Activated naive CD4-positive, alpha-beta T cell treated with anti-CD3 and anti-CD28 coated beads for 36 hours (primary cell): ENCODE results near the gene PXMP4. TPM values are rescaled to one million over a fixed set of nuclear protein-coding genes. Genes with fewer than 3 reads are reported as not detected.

Experiments
- CTCF ChIA-PET: fragments of 350-600 bp; sonication (Branson Sonifier 250); formaldehyde crosslinking; loops from one replicate; lab custom pipeline; 2021; ENCODE audit warnings: antibody characterized with exemption; lab: Charles Lee
- DNase-seq: peaks from one replicate; pipeline ENCODE4 v3.0.0-alpha.2; 2020
- H3K27ac Mint-ChIP-seq: one replicate; pipeline ENCODE4 v1.8.0; 2021; ENCODE audit warnings: mild to moderate bottlenecking, mixed read lengths
- H3K27me3 Mint-ChIP-seq: one replicate; pipeline ENCODE4 v1.8.0; 2021; ENCODE audit warnings: low read depth, mixed read lengths
- H3K36me3 Mint-ChIP-seq: one replicate; pipeline ENCODE4 v1.8.0; 2021; ENCODE audit warnings: low read depth, mixed read lengths
- H3K4me1 Mint-ChIP-seq: one replicate; pipeline ENCODE4 v1.8.0; 2021; ENCODE audit warnings: low read depth, mixed read lengths
- H3K4me3 Mint-ChIP-seq: one replicate; pipeline ENCODE4 v1.8.0; 2021; ENCODE audit warnings: mild to moderate bottlenecking, moderate library complexity, mixed read lengths
- H3K9me3 Mint-ChIP-seq: one replicate; pipeline ENCODE4 v1.8.0; 2021; ENCODE audit warnings: mixed read lengths
- intact Hi-C: fragments of 100-400 bp; cut with micrococcal nuclease; formaldehyde crosslinking; loops from one replicate; pipeline ENCODE4 v1.15.1; 2023
- total RNA-seq, 2 experiments: library from RNA; stranded (reverse); gene quantifications; one replicate each; pipeline ENCODE4 v1.2.3, GENCODE V29; 2021

Gene PXMP4
- total RNA-seq, 2 experiments from 2014 or later, result 9.5 to 10.3 TPM

DNA sequence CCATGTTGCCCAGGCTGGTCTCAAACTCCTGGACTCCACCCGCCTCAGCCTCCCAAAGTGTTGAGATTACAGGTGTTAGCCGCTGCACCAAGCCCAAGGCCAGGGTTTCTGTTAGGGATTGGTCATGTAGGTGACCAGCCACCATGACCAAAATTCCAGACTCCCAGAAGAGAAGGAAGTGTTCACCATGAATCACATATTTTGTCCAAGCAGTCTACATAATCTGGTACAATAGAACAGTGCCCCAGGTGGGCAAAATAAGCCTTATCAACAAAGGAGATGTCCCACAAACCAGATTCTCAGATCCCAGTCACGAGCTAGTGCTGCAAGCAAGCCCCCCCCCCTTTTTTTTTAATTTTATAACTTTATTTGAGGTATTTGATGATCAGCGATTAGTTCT is 31.7 kb upstream of the PXMP4 start:
- no peaks in the 10 kb centered on the region for H3K27me3 Mint-ChIP-seq
- H3K4me3 Mint-ChIP-seq, result no peak overlapping the region
- no peak for DNase-seq
- peaks cover 25% of the 10 kb centered on the region for H3K36me3 Mint-ChIP-seq
- no peaks in the 10 kb centered on the region for H3K9me3 Mint-ChIP-seq
- H3K27ac Mint-ChIP-seq, result no peak overlapping the region
- intact Hi-C loops, result no loop called here
- peaks cover 5% of the 10 kb centered on the region for H3K4me1 Mint-ChIP-seq
- CTCF ChIA-PET, result interaction anchor here (0.8 kb wide), 1 partner anchor 20 kb away, joined by 4 read pairs; the partner anchor contains the start of gene ZNF341

DNA sequence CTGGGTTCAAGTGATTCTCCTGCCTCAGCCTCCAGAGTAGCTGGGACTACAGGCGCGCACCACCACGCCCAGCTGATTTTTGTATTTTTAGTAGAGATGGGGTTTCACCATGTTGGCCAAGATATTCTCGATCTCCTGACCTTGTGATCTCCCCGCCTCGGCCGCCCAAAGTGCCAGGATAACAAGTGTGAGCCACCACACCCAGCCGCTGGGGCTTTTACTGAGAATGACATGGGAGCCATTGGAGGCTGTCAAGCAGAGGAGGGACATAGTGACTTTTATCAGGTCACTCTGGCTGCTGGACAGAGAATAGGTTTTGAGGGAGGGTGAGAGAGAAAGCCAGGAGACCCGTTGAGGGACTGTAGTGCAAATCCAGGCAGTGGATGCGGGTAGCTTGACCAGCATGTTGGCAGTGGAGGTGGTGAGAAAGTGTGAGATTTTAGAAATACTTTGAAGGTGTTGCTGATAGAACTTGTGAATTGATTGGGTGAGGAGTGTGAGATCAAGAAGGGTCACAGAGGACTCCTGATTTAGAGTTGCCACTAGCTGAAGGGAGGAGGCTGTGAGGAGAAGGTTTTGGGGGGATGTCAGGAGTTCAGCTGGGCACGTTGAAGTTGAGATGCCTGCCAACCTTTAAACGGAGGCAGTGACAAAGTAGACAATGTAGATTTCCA is 26.4 kb upstream of the PXMP4 start:
- Mint-ChIP-seq H3K27me3 (no peaks in the 10 kb centered on the region), H3K36me3 (peaks cover 25% of the 10 kb centered on the region), H3K4me3 (no peak overlapping the region), H3K27ac (no peak overlapping the region), H3K9me3 (no peaks in the 10 kb centered on the region), H3K4me1 (no peaks in the 10 kb centered on the region)
- intact Hi-C loops, result no loop called here
- CTCF ChIA-PET, result no interaction called here
- DNase-seq, result no peak

DNA sequence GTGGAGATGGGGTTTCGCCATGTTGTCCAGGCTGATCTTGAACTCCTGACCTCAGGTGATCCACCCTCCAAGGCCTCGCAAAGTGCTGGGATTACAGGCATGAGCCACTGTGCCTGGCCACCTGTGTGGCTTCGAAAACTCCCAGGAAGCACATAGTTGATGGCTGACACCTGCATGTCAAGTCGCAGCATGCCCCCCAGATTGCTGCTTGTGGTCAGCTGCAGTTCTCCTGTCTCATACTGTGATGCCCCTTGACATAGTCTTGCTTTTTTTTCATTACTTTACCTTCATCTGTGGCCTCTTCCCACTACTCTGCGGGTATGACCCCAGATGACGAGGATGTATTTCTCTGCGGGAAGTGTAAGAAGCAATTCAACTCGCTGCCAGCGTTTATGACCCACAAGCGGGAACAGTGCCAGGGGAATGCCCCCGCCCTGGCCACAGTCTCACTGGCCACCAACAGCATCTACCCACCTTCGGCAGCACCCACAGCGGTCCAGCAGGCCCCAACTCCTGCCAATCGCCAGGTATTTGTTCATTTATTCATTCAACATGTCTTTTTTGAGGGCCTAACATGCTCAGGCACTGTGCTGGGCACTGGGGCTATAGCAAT is 24.8 kb upstream of the PXMP4 start:
- H3K36me3 Mint-ChIP-seq, result peaks cover 22% of the 10 kb centered on the region
- H3K4me3 Mint-ChIP-seq, result no peak overlapping the region
- no peaks in the 10 kb centered on the region for H3K9me3 Mint-ChIP-seq
- intact Hi-C loops, result no loop called here
- DNase-seq, result no peak
- CTCF ChIA-PET, result no interaction called here
- H3K4me1 Mint-ChIP-seq, result no peaks in the 10 kb centered on the region
- no peak overlapping the region for H3K27ac Mint-ChIP-seq
- no peaks in the 10 kb centered on the region for H3K27me3 Mint-ChIP-seq

DNA sequence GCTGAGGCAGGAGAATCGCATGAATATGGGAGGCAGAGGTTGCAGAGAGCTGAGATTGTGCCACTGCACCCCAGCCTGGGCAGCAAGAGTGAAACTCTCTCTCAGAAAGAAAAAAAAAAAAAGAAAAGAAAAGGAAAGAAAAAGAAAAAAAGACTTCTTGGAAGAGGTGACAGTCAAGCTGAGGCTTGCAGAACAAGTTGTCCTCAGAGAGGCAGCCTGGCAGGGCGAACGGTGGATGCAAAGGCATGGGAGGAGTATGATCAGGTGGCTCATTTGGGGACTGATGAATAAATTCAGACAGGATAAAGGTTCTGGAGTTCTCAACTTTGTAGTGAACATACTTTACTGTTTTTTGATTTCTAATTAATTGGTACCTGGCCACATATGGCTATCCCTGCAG is 24.1 kb upstream of the PXMP4 start:
- Mint-ChIP-seq H3K4me3 (no peak overlapping the region), H3K9me3 (no peaks in the 10 kb centered on the region), H3K27me3 (no peaks in the 10 kb centered on the region), H3K27ac (no peak overlapping the region), H3K36me3 (peaks cover 22% of the 10 kb centered on the region), H3K4me1 (no peaks in the 10 kb centered on the region)
- intact Hi-C loops, result no loop called here
- no peak for DNase-seq
- CTCF ChIA-PET, result no interaction called here

DNA sequence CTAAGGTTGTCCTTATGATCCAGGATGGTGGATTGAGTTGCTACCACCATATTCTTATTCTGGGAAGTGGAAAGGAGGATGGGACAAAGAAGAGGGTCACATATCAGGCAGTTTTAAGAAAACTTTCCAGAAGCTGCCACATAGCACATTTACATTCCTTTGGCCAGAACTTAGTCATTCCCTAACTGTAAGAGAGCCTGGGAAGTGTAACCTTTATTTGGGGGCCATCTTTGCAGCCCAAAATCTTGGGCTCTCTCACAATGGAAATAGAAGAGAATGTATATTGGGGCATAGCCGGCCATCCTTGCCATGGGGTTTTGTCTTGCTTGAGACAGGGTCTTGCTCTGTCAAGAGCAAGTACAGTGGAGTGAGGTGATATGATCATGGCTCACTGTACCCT is 20.1 kb upstream of the PXMP4 start:
- DNase-seq, result no peak
- Mint-ChIP-seq H3K27me3 (no peaks in the 10 kb centered on the region), H3K4me3 (no peak overlapping the region), H3K27ac (no peak overlapping the region), H3K36me3 (peaks cover 22% of the 10 kb centered on the region), H3K9me3 (peaks cover 9% of the 10 kb centered on the region), H3K4me1 (no peaks in the 10 kb centered on the region)
- intact Hi-C loops, result no loop called here
- CTCF ChIA-PET, result no interaction called here

DNA sequence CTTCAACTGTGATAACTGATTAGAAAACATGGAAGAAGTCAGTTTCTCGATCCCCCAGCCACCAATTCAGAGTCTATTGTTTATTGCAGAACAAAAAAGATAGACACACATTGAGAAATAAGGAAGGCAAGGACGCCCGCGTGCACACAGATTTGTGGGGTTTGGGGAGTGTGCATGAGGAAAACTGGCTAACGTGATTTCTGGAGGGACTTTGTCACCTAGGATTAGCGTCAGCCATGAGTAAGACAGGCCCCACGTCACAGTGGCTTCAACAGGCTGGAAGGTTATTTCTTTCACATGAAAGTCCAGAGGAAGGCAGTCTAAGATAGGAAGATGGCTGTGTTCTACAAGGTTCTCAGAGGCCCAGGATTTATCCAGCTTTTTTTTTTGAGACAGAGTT is 19.4 kb upstream of the PXMP4 start:
- Mint-ChIP-seq H3K4me1 (no peaks in the 10 kb centered on the region), H3K4me3 (no peak overlapping the region), H3K27me3 (no peaks in the 10 kb centered on the region), H3K27ac (no peak overlapping the region), H3K36me3 (peaks cover 18% of the 10 kb centered on the region), H3K9me3 (peaks cover 9% of the 10 kb centered on the region)
- no peak for DNase-seq
- intact Hi-C loops, result no loop called here
- CTCF ChIA-PET, result no interaction called here

DNA sequence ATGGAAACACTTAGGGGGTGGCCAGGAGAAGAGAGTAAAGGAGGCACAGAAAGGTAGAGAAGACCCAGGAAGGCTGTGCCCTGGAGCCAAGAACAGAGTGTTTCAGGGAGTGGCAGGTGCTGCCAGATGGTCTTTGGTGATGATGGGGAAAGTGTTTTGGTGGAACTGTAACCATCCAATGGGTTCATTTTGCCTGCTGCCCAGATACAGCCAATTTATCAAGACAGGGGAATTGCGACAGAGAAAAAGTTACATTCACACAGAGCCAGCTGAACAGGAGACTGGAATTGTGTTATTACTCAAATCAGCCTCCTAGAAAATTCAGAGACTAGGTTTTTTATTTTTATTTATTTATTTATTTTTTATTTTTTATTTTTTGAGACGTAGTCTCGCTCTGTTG is 16.9 kb upstream of the PXMP4 start:
- CTCF ChIA-PET, result interaction anchor here (0.6 kb wide), 1 partner anchor 14 kb away, joined by 4 read pairs; no protein-coding TSS in a partner anchor
- Mint-ChIP-seq H3K9me3 (peaks cover 9% of the 10 kb centered on the region), H3K4me3 (no peak overlapping the region), H3K4me1 (peaks cover 14% of the 10 kb centered on the region), H3K27me3 (no peaks in the 10 kb centered on the region), H3K36me3 (peaks cover 18% of the 10 kb centered on the region), H3K27ac (no peak overlapping the region)
- intact Hi-C loops, result no loop called here
- DNase-seq, result no peak

DNA sequence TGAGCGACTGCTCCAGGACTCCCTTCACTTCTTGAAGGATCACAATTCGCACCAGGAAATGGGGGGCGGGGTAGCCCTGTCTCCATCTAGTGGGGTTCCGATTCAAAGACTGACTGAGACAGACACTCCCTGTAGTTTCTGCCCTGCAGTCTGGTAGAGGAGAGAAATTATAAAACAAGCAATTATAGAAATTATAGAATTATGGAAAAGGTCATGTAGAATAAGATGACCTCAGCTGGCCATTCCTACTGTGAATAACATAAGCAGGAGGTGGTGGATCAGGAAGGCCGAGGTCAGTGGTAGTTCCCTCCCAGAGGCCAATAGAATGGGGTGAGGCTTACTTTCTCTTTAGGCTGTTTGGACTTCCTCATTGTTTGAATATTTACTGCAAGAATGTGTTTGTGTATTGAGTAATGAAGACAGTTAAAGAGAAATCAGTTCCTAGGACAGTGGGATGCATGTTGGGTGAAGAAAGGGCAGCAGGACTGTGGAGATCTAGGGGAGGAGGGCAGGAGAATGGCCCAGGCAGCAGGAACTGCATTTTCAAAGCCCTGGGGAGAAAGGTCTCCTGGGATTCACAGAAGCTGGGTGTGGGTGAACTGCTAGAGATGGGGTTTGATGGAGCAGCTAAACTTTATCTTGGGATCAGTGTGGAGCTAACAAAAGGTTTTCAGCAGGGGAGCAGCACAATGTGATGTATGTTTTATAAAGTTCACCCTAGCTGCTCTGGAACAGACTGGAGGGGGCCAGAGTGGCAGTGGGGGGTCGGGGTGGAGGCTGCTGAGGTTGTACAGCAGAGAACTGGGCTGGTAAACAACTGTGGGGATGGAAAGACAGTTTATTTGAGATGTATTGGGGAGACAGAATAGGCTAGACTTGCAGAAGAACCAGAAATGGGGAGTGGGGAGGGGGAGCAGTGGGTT is 13.8 kb upstream of the PXMP4 start:
- Mint-ChIP-seq H3K27me3 (no peaks in the 10 kb centered on the region), H3K4me3 (peak overlapping the region; percentile 25), H3K36me3 (peaks cover 16% of the 10 kb centered on the region), H3K9me3 (peaks cover 9% of the 10 kb centered on the region), H3K4me1 (peaks cover 18% of the 10 kb centered on the region), H3K27ac (no peak overlapping the region)
- DNase-seq, result no peak
- intact Hi-C loops, result loop anchor here (1.0 to 5.0 kb wide), 2 partner anchors 43 to 292 kb away; partner anchors contain the start of gene SNTA1
- CTCF ChIA-PET, result interaction anchor here (1.9 kb wide), 1 partner anchor 67 kb away, joined by 14 read pairs; the partner anchor contains the start of gene ACTL10

DNA sequence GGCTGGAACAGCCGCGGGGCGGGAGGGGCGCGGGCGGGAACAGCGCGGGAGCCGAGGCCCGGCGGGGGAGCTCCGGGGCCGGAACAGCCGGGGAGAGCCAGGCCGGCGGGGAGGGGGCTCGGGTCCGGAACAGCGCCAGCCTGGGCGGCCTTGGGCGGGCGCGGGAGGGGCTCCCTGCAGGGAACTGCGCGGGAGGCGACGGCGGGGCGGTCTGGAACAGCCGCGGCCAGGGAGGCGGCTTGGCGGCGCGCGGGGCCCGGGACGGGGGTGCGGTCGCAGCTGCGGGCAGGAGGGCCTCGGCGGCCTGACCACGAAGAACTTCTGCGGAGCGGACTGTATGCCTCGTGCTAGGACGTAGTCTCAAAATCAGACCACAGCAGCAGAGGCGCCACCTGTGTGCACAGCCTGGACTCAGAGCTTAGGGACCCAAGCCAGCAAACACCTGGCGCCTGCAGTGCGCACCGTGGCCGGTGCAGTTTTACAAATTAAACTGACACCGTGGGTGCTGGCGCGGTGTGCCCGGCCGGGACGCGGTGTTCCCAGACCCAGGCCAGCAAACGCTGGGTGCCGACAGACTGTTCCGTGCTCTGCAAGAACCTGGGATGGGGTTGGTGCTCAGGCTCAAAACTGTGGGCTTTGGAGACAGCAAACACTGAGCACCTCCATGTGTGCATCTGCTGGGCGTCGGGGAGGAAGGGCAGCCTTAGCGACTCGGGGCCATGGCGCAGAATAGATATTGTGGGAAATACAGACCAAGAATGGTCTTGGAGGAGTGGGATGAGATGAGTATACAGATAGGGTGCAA is 12.3 kb upstream of the PXMP4 start:
- H3K36me3 Mint-ChIP-seq, result peaks cover 14% of the 10 kb centered on the region
- CTCF ChIA-PET, result interaction anchor here (0.6 to 1.9 kb wide), 12 partner anchors 9 to 1877 kb away, joined by 3 to 14 read pairs (median 4); partner anchors contain the start of genes ACTL10, CBFA2T2 and PXMP4
- intact Hi-C loops, result loop anchor here (1.0 to 5.0 kb wide), 3 partner anchors 46 to 290 kb away; partner anchors contain the start of genes CHMP4B, E2F1 and SNTA1
- peaks cover 9% of the 10 kb centered on the region for H3K9me3 Mint-ChIP-seq
- H3K27ac Mint-ChIP-seq, result peak overlapping the region; percentile 18
- H3K27me3 Mint-ChIP-seq, result no peaks in the 10 kb centered on the region
- peaks cover 18% of the 10 kb centered on the region for H3K4me1 Mint-ChIP-seq
- peak overlapping the region; percentile 76 for H3K4me3 Mint-ChIP-seq
- peak; percentile 65 for DNase-seq

DNA sequence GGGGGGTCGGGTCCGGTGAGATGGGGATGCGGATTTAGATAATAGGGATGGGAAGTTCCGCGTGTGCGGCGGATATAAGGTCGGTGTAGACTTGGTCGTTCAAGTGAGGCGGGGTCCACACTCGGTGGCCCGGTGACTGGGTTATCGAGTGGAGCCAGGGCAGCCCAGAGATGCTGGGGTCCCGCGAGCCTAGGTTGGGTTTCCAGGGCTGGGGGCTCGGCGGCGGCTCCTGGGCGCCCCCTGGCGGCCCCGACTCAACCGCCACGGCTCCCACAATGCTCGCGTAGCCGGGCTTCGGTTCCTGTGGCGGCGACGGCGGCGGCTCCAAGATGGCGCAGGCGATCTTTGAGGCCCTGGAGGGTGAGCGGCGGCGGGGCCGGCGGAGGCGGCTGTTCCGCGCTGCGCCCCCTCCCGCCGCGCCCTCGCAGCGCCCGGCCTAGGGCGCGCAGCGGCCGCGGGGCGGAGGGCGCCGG is 11.6 kb upstream of the PXMP4 start, which contains the start of gene ZNF341:
ZNF341 (plus strand) TSS at position 304 of the 473 bp plus-strand sequence; CDS start at position 330, 26 bp downstream.
- intact Hi-C loops, result loop anchor here (1.0 to 5.0 kb wide), 7 partner anchors 11 to 289 kb away; partner anchors contain the start of genes CHMP4B, E2F1, PXMP4 and SNTA1
- CTCF ChIA-PET, result interaction anchor here (0.8 to 1.9 kb wide), 7 partner anchors 8 to 242 kb away, joined by 3 to 14 read pairs (median 4); partner anchors contain the start of genes ACTL10, CBFA2T2 and PXMP4

More for the DNA sequence above, 11.6 kb upstream of the PXMP4 start, which contains the start of gene ZNF341:
- peaks cover 5% of the 10 kb centered on the region for H3K9me3 Mint-ChIP-seq
- H3K36me3 Mint-ChIP-seq, result peaks cover 10% of the 10 kb centered on the region
- DNase-seq, result peak; percentile 89
- H3K4me1 Mint-ChIP-seq, result peaks cover 18% of the 10 kb centered on the region
- no peaks in the 10 kb centered on the region for H3K27me3 Mint-ChIP-seq
- H3K4me3 Mint-ChIP-seq, result peak within 1 kb of the TSS; percentile 79
- peak within 1 kb of the TSS; percentile 90 for H3K27ac Mint-ChIP-seq
